Measurements from ENCODE around the gene EIF4EBP3.
A peak's percentile ranks its signal among the peaks of the same experiment; 100 is the strongest.

EIF4EBP3 gene

GRCh38 chr5:140547508-140548299, at the start of gene EIF4EBP3:
Gene EIF4EBP3, plus strand, starts transcription at chr5:140547662. Its CDS starts 76 bp downstream, at chr5:140547738.
- peak; percentile 93 for FAIRE-seq

DNA sequence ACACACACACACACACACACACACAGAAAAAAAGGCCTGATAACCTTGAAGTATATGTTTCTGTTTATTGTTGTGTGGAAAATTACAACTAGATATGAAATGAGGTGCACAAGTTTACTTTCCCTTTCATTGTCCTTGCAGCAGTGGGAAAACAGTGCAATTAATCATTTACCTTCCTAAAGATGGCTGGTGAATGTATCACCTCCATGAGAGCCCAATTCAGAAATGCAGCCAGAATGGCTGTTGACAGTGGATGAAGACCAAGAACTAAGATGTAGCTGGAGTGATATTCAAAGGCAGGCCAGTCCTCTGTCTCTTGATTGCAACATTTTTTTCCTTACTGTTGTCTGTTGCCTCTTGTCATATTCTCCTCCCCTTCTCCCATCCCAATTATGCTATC, 49.6 kb upstream of the EIF4EBP3 start:
- no peak for FAIRE-seq

DNA sequence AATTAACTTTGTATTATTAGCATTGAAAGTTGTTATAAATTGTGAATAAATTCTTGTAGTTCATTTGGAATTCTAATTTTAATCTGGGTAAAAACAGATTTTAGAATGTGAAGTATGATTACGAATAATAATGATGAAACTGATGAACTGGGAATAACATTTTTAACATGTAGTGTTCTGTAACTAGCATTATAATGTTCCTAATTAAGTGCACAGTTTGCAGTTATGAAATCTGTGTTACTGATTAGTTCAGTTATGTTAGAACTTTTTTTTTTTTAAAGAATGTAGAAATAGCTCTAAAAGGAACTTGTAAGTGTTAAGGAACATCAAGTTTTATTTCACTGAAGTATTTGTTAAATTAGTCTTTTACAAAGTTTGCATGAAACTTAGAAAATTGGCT, 48.9 kb upstream of the EIF4EBP3 start:
- FAIRE-seq, result peak; percentile 4

DNA sequence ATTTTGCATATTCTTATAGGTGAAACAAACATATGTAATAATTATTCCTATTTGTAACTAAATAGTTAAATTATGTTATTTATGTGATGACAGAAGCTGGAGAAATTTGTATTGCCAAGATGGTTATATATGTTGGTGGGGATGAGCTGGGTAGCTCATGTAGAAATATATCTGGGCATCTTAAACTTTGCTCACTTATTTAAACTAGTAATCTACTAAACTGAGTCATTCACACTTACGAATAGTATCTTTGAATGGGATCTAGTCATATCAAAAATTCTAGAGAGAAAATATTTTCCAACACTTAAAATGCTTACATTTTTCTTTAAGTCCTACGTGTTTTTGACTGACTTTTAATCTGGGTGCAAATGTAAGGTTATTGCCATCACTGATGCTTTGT, 44.6 kb upstream of the EIF4EBP3 start:
- no peak for FAIRE-seq

- FAIRE-seq, result no peak
Observed at GRCh38 chr5:140509898-140510297, 37.6 kb upstream of the EIF4EBP3 start.

DNA sequence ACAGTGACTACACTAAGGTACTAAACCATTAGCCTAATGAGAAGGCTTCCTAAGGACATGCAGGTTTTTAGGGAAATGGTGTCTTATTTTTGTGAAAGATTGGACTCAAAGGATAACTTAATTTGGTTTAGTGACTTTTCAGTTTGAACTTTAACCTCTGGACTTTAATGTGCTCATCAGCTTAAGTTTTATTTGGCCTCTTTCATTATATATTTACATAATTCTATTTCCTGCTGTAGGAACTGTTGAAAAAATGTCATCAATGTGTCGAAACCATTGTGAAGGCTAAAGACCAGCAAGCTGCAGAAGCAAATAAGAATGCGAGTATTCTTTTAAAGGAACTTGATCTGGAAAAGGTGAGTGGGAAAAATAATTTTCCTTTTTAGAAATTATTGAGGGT, 34.3 kb upstream of the EIF4EBP3 start:
- no peak for FAIRE-seq

- FAIRE-seq, result no peak
Observed at GRCh38 chr5:140524003-140524402, 23.5 kb upstream of the EIF4EBP3 start.

GRCh38 chr5:140540227-140540626, 7.2 kb upstream of the EIF4EBP3 start:
- no peak for FAIRE-seq

- FAIRE-seq, result no peak
Observed at GRCh38 chr5:140542972-140543371, 4.5 kb upstream of the EIF4EBP3 start.

DNA sequence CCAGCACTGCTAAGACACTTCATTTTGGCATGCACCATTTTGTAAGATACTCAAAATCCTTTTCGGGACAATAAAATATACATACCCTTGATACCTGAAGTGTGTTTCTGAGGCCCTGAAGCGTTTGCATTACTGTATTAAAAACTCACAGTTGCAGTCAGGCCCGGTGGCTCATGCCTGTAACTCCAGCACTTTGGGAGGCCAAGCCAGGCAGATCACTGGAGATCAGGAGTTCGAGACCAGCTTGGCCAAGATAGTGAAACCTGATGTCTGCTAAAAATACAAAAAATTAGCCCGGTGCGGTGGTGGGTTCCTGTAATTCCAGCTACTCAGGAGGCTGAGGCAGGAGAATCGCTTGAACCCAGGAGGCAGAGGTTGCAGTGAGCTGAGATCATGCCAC, 2.5 kb upstream of the EIF4EBP3 start:
- no peak for FAIRE-seq

DNA sequence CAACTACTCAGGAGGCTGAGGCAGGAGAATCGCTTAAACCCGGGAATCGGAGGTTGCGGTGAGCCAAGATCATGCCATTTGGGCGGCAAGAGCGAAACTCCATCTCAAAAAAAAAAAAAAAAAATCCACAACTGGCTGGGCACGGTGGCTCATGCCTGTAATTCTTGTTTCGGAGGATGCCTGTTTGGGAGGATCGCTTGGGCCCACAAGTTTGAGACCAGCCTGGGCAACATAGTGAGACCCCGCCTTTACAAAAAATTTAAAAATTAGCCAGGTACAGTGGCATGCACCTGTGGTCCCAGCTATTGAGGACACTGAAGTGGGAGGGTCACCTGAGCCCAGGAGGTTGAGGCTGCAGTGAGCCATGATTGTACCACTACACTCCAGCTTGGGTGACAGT, 1.9 kb upstream of the EIF4EBP3 start:
- FAIRE-seq, result no peak

GRCh38 chr5:140546851-140547507, 483 bp upstream of the EIF4EBP3 start:
- no peak for FAIRE-seq

DNA sequence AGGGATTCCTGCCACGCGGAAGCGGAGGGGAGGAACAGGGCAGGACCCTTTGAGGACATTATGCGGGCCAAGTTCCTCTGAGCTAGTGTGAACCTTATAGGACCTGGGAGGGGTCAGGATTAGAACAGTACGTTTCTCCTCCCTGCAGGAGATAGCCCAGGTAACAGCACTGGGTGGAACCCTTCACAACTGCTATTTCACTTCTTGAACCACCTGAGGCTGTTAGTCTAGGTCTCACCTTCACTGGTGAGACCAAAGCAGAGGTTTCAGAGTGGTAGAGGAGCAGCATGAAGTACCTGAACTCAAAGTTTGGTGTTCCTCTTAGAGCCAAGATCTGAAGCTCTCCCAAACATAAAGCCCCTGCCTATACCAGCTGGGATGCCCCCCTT, 832 bp downstream of the EIF4EBP3 start:
- no peak for FAIRE-seq

GRCh38 chr5:140548791-140549190, 1.3 kb downstream of the EIF4EBP3 start:
- no peak for FAIRE-seq

DNA sequence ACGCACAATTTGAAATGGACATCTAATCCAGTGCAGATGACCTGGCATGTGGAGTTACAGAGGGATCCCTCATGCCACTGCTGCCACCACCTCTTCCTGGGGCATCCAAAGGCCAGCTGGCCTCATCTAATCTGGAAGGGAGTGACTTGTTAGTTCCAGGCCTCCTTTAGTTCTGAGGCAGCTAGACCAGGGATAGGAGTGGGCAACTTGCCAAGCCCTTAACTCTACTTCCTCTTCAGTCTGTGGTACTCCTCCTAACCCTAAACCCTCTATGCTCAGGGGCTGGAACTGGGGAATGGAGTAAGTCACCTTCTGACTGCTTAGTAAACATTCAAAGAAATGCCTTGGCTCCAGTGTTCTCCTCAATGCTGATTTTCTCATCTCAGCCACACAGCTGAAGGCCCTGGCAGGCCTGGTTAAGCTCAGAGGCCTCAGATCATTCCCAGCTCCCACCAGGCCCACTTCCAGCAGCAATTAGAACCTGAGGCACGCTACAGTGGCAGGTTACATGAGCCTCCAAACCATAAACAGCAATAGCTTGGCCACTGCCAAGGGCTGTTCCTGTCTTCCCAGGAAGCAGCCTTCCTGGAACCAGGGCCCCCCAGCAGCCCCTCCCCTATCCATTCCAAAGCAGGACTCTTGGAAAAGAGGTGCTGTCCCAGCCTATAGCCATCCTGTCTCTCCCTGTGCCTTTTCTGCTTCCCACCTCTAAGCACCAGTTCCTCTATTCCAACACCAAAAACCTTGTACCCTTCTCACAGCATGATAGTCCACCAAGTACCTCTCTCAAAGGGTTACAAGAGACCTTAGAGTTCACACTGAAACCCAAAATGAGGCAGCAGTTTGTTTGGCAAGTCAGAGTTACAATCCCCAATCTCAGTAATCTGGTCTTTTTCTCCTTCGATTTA, 2.0 kb downstream of the EIF4EBP3 start:
- FAIRE-seq, result no peak

DNA sequence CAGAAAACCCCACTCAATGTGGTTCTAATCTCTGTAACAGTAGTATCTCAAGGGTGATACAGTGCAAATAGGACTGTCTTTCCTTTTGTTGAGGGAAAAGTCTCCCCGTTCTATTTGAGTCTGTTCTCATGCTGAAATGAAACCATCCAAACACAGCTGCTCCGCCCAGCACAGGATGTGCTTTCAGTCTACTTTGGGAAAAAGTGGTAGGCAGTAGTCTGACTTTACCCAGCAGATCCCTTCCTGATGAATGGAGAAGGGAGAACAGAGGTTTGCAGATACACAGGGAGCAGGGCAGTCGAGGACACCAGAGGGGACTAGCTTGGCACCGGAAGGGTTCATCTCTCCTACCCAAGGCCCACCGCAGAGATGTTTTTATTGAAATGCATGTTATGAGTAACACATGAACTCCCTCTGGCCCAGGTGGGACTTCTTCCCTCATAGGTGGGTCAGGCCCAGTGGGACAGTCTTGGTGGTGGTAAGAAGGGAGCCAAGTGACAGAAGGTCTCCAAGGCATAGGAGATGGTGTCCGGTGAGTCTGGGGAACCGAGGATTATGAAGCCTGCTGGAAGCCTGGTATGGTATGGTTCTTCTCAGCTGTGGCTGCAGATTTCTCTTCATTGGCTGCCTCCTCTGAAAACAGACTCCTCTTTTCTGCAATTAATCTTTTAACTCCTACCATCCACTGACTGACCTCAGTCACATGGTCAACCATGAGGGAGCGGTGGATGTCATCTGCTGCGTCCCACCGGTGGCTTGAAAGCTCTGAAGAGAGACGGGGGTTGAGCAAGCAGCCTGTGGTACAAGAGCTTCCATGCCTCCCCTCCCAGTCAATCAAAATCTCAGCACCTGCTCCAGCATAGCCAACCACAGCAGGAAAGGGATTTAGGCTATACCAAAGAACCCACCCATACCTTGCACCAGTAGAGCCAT, 3.0 kb downstream of the EIF4EBP3 start:
- no peak for FAIRE-seq

GRCh38 chr5:140551872-140552271, 4.4 kb downstream of the EIF4EBP3 start:
- FAIRE-seq, result no peak

GRCh38 chr5:140553657-140554056, 6.2 kb downstream of the EIF4EBP3 start:
- FAIRE-seq, result no peak

- no peak for FAIRE-seq
Observed at GRCh38 chr5:140554454-140554853, 7.0 kb downstream of the EIF4EBP3 start.

DNA sequence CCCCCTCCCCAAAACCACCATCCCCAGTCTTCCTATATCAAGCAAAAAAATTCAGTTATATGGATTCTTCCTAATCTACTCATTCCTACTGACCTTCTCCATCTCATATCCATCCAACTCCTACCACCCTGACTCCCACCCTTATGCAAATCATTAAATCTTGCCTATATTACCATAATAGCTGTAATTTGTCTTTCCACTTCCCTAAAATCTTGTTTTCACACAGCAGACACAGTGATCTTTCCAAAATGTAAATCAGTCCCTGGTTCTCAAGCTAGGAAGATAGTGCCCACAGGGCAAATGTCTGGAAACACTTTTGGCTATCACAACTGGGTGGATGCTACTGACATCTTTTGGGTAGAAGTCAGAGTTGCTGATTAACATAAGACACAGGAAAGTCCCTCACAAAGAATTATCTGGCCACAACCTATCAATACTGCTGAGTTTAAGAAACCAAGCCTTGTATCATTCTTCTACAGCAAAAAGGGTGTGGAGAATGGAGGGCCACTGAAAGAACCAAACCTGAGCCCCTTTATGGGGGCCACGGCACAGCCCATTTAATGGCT, 8.4 kb downstream of the EIF4EBP3 start:
- FAIRE-seq, result no peak

GRCh38 chr5:140556438-140556837, 9.0 kb downstream of the EIF4EBP3 start:
- no peak for FAIRE-seq

All from endometrium (tissue), 2 donors.